Cardiac muscle cell (in vitro differentiated cells and primary cell): ENCODE results near the gene CD300E. TPM values are rescaled to one million over a fixed set of nuclear protein-coding genes. Genes with fewer than 3 reads are reported as not detected.
A peak's percentile ranks its signal among the peaks of the same experiment; 100 is the strongest.

ENCODE experiments used
- DNase-seq, 2 donors: peaks; one replicate each; pipeline versions ENCODE4 v3.0.0 to v3.0.0-alpha.2; 2010 to 2017; ENCODE audit warnings: low read depth in 1 of 2, low spot score in 1 of 2
- H3K27ac ChIP-seq: fragments of 200-600 bp; sonication (generic); 2 replicates; pipeline ENCODE4 v1.5.1; 2016
- H3K27me3 ChIP-seq: fragments of 200-600 bp; sonication (generic); 2 replicates; pipeline ENCODE4 v1.6.0; 2016; ENCODE audit warnings: control low read depth
- H3K36me3 ChIP-seq: fragments of 200-600 bp; sonication (generic); 2 replicates; pipeline ENCODE4 v1.5.1; 2016; ENCODE audit warnings: control low read depth
- H3K4me1 ChIP-seq: fragments of 200-600 bp; sonication (generic); 2 replicates; pipeline ENCODE4 v1.8.1; 2017; ENCODE audit warnings: low read depth, mild to moderate bottlenecking, mixed run types
- H3K4me3 ChIP-seq: fragments of 200-600 bp; sonication (generic); 2 replicates; pipeline ENCODE4 v1.5.1; 2016; ENCODE audit warnings: mild to moderate bottlenecking
- H3K9me3 ChIP-seq: fragments of 200-600 bp; sonication (generic); 2 replicates; pipeline ENCODE4 v1.5.1; 2017; ENCODE audit warnings: low read depth, mild to moderate bottlenecking, control low read depth
- polyA plus RNA-seq: library from polyadenylated mRNA; unstranded; fragments of >200 nt; fragmentation: Nextera tagmentation; extraction: Ambion mirVana; gene quantifications from 2 replicates; pipeline ENCODE4 v1.2.1, GENCODE V29; 2016
- total RNA-seq: library from RNA; depleted of rRNA; stranded (reverse); fragments of >200 nt; gene quantifications from 2 replicates; pipeline ENCODE4 v1.2.3, GENCODE V29; 2016
- TF ChIP-seq, protein P1 (sequence below): IDR thresholded peaks from 2 replicates; pipeline ENCODE4 v1.5.1; 2012; ENCODE audit warnings: low read depth, mild to moderate bottlenecking, low read length

The CD300E gene, protein sequence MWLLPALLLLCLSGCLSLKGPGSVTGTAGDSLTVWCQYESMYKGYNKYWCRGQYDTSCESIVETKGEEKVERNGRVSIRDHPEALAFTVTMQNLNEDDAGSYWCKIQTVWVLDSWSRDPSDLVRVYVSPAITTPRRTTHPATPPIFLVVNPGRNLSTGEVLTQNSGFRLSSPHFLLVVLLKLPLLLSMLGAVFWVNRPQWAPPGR
- total RNA-seq (0.07 TPM in 1 of 2 replicates, not detected in the other), polyA plus RNA-seq (0.34 TPM in 1 of 2 replicates, not detected in the other)

DNA sequence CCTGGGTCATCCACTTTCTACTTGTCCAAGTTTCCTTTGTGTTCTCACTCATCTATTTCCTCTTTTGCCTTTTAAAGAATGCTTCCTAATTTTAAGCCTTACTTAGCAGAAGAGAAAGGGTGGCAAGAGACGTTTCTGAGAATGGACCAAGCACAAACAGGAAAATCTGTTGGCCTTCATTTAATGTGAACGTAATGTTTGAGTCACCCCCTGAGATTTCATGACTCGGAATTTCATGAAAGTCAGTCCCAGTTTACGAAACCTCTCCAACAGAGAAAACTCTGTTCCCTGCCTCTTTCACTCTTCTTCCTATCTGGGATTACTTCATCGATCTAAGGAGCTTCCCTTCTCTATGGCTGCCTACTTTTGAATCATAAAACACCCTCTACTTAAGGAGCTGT is at the start of gene CD300E:
CD300E (minus strand) TSS at position 46 of the 401 bp plus-strand sequence. CDS start 117 bp downstream, outside the sequence.
- no peak within 1 kb of the TSS for H3K4me3 ChIP-seq
- TF ChIP-seq, protein P1, sequence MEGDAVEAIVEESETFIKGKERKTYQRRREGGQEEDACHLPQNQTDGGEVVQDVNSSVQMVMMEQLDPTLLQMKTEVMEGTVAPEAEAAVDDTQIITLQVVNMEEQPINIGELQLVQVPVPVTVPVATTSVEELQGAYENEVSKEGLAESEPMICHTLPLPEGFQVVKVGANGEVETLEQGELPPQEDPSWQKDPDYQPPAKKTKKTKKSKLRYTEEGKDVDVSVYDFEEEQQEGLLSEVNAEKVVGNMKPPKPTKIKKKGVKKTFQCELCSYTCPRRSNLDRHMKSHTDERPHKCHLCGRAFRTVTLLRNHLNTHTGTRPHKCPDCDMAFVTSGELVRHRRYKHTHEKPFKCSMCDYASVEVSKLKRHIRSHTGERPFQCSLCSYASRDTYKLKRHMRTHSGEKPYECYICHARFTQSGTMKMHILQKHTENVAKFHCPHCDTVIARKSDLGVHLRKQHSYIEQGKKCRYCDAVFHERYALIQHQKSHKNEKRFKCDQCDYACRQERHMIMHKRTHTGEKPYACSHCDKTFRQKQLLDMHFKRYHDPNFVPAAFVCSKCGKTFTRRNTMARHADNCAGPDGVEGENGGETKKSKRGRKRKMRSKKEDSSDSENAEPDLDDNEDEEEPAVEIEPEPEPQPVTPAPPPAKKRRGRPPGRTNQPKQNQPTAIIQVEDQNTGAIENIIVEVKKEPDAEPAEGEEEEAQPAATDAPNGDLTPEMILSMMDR, result no peak
- H3K9me3 ChIP-seq, result no peaks in the 10 kb centered on the region
- H3K27ac ChIP-seq, result no peak within 1 kb of the TSS
- H3K4me1 ChIP-seq, result no peaks in the 10 kb centered on the region
- no peak for DNase-seq
- no peaks in the 10 kb centered on the region for H3K36me3 ChIP-seq
- no peaks in the 10 kb centered on the region for H3K27me3 ChIP-seq

DNA sequence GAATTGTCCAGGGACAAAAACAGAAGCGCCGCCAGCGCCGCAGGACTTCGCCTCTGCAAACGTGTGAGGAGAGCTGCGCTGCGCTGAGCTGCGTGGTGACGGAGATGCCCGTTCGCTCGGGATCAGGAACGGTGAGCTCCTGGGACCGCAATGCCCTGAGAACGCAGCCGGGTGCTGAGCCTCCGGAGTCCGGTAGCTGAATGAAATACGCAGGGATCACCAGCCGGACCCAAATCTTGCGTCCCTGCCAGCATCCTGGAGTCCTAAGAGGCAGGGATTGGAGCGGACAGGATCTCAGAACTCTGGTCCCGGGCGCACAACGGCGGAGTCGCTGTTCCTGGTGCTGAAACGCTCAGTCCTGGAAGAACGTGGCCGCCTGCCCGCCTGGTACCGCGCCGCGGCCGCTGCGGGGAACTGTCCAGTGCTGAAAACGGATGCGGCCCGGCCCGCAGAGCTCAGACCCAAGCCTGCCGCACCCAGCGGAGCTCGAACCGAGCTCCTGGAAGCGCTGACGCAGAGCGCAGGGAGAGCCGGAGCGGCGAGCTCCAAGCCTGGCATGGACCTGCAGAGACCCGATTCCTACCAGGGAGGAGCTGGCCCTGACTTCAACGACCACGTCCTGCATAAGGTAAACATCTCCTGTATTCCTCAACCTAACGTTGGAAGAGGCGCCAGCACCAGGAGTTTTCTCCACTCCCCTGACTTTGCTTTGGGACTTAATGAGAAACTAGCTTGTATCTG is 47.7 kb upstream of the CD300E start:
- Histone ChIP-seq H3K4me3 (no peak overlapping the region), H3K36me3 (no peaks in the 10 kb centered on the region), H3K9me3 (no peaks in the 10 kb centered on the region), H3K27ac (no peak overlapping the region), H3K27me3 (peaks cover 88% of the 10 kb centered on the region), H3K4me1 (no peaks in the 10 kb centered on the region)
- TF ChIP-seq, protein P1, result no peak
- DNase-seq, result peak; percentile 90 to 95

DNA sequence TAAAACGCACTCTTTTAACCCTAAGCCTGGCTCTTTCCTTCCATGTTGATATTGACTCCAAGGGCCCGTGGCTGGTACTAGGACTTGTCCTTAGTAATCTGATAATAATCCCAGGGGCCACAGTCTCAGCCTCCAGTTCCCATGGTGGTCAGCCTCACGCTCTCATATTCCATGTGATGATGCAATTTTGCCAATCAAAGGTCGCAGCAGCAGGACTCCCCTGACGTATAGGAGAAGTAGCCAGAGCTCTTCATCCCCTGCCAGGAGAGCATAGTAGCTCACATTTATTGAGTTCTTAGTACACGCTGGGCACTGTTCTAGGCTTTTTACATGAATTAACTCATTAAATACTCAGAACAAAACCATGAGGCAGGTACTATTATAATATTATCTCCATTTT is 46.8 kb upstream of the CD300E start:
- H3K9me3 ChIP-seq, result no peaks in the 10 kb centered on the region
- peaks cover 92% of the 10 kb centered on the region for H3K27me3 ChIP-seq

DNA sequence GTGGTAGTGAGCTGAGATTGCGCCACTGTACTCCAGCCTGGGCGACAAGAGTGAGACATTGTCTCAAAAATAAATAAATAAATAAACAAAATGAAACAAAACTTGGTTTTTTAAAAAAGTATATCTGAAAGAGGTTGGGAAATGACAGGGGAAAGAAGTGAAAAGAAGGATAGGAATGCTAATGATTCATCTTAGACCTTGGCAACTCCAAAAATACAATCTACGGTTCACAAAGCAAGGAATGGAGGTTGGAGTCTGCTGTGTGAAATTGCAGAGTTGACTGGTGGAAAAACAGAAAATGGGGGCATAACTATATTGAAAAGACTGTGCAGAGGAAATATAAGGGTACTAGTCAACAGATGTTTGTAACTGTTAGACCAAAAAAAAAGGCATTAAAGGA is 40.0 kb upstream of the CD300E start:
- Histone ChIP-seq H3K27me3 (peaks cover 48% of the 10 kb centered on the region), H3K4me3 (no peak overlapping the region), H3K27ac (no peak overlapping the region), H3K36me3 (no peaks in the 10 kb centered on the region), H3K4me1 (no peaks in the 10 kb centered on the region), H3K9me3 (no peaks in the 10 kb centered on the region)
- TF ChIP-seq, protein P1, result no peak
- DNase-seq, result peak in 1 of 2 donors; percentile 12

More for the DNA sequence above, 46.8 kb upstream of the CD300E start:
- Histone ChIP-seq H3K4me1 (no peaks in the 10 kb centered on the region), H3K27ac (no peak overlapping the region), H3K4me3 (no peak overlapping the region), H3K36me3 (no peaks in the 10 kb centered on the region)
- TF ChIP-seq, protein P1, result no peak
- no peak for DNase-seq

DNA sequence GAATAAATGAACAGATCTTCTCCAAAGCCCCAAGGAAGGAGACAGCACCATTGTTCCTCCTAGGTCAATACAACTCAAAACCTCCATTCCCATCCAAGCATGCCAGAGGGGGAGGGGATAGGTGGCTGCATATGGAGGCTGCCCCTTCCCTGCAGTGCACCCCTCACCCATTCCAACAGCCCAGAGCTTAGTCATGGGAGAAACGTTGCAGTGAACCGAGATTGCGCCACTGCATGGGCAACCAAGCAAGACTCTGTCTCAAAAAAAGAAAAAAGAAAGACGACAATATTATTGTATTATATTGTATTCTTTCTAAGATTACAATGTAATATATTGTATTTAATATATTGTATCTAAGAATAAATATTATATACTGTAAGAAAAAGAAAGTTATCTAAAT is 36.4 kb upstream of the CD300E start:
- Histone ChIP-seq H3K4me1 (no peaks in the 10 kb centered on the region), H3K27ac (no peak overlapping the region), H3K36me3 (no peaks in the 10 kb centered on the region), H3K4me3 (no peak overlapping the region), H3K9me3 (no peaks in the 10 kb centered on the region), H3K27me3 (peaks cover 18% of the 10 kb centered on the region)
- TF ChIP-seq, protein P1, result no peak
- DNase-seq, result no peak
